Erythroblast (primary cell): ENCODE data around the gene CIDEB.

Source experiments
- GATA1 ChIP-seq: IDR thresholded peaks from 2 replicates; pipeline ENCODE4 v1.6.1; 2011; ENCODE audit warnings: low read depth, mild to moderate bottlenecking, control low read depth, low read length, moderate library complexity
- POLR2A ChIP-seq: IDR thresholded peaks from 2 replicates; pipeline ENCODE4 v1.6.1; 2011; ENCODE audit warnings: mild to moderate bottlenecking, low read length

DNA sequence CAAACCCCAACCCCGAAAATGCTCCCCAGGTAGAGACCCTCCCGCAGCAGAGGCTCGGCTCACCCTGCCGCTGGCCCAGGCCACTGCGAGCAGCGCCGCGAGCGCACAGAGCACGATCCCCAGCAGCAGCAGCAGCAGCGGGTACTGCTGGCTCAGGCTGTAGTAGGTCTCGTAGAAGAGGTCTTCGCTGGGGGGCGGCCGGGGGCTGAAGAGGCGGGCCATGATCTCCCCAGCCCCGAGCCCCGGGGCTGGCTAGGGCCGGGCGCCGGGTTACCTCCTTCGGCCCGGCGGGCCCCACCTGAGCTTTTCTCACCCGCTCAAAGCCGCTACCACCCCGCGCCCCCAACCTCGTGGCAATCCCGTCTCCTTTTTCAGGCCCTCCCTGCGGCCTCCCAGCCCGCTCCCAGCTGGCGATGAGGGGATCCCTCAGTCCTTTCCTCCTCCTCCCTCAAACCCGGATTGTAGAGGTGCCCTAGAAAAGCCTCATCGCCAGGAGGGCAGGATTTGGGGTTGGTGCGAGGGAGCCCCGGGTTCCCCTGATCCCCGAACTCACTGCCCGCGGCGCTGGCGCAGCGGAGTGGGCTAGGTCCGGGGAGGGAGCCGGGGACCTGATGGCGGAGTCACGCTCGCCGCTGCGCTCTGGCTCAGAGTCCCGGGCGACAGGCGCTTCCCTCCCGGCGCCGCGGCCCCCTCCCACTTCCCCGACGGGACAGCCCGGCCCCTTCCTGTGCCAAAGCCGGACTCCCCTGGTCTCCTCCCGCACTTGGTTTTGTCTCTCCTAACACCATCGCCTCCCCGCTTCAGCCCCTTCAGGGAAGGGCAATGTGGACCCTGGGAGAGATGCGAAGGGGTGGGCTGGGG is 26.9 kb upstream of the CIDEB start, which contains the start of gene ADCY4:
- TF ChIP-seq POLR2A (no peak), GATA1 (no peak)
